HT1080 (cell line): ENCODE measurements around the gene WSCD1. TPM values are rescaled to one million over a fixed set of nuclear protein-coding genes. Genes with fewer than 3 reads are reported as not detected.

Source experiments
- DNase-seq: peaks from one replicate; pipeline ENCODE4 v3.0.0-alpha.2; 2015; ENCODE audit warnings: low read depth
- total RNA-seq: library from RNA; depleted of rRNA; stranded (reverse); fragments of >200 nt; shearing (Covaris generic); gene quantifications from 2 replicates; pipeline ENCODE4 v1.2.3, GENCODE V29; 2014

The WSCD1 gene
- total RNA-seq, 1 experiment from 2014 or later = 0.10 TPM

- no peak for DNase-seq
Measured at GRCh38 chr17:6084311-6085161, 14.4 kb downstream of the WSCD1 start.

DNA sequence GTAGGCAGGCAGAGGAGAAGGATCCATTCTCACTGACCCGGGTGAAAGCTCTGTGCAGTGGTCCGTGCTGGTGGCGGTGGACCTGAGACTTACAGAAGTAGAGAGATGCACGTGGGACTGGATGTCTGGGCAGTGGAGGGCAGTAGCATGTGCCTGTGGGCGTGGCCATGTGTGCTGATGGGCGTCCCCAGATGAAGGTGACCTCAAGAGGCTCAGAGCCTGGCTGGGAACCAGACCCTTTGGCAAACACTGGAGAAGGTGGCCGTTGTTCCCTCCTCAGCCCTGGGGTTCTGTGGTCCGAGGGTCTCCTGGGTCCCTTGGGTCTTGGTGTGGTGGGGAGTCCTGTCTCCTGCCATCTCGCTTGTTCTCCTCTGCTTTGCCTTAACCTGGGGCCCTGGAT, 15.6 kb downstream of the WSCD1 start:
- no peak for DNase-seq

DNA sequence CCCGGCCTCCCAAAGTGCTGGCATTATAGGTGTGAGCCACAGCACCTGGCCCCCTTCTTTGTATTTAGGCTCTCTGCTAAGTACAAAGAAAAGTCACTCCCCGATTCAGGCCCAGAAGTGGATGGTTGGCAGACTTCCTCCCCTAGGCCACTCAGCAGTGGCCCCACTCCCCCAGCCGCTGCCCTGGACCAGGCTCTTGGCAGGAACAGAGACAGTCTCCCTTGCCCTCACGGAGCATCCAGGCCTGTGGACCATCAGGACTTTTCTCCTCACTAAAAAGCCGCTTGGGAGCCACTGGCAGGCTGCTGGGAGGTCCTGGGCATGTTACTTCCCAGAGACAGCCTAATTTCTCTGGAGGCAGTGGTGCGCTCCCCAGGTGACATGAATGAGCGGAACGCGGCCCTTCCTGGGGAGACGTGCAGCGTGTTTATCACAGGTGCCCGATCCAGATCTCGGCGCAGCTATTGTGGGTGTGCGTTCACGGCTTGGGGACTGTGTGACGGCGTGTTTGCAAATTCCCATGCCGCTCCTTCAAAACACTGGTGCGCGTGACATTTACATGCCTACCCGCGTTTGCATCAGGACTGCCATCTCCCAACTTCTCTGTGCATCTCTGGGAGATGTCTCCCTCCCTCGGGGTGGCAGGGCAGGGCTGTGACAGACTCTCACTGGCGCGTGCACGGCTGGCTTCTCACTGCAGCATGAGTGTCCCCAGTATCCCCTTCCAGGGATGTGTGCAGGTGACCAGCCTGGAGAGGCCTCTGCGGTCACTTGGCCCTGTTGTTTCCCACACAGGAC, 16.6 kb downstream of the WSCD1 start:
- DNase-seq = no peak

DNA sequence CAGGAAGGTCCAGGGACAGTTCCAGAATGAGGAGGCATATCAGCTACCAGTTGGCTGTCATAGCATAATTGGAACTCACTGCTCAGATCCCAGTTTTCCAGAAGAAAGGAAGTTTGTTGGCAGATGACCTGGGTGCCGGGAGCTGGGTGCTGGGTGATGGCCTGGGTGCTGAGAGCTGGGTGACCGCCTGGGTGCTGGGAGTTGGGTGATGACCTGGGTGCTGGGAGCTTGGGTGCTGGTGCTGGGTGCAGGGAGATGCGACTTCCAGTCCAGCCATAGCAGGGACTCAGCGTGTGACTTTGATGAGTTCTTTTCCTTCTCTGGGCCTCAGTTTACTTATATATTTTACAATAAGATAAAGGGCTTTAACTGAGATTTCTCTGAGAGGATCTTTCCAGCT, 18.0 kb downstream of the WSCD1 start:
- DNase-seq = no peak

DNA sequence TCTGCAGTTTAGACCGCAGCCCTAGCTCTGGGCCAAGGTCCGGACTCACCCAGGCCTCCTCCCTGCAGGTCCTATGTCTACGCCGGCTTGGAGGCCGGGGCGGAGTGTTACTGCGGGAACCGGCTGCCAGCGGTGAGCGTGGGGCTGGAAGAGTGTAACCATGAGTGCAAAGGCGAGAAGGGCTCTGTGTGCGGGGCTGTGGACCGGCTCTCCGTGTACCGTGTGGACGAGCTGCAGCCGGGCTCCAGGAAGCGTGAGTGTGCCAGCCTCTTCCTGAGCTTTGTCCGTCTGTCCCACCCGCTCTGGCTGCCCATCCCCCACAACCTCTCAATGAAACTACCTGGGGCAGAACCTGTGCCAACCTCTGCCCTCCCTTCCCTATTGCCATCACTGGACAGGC, 20.1 kb downstream of the WSCD1 start:
- no peak for DNase-seq

GRCh38 chr17:6092182-6092902, 22.2 kb downstream of the WSCD1 start:
- DNase-seq = no peak

GRCh38 chr17:6092903-6093468, 22.8 kb downstream of the WSCD1 start:
- DNase-seq = no peak

DNA sequence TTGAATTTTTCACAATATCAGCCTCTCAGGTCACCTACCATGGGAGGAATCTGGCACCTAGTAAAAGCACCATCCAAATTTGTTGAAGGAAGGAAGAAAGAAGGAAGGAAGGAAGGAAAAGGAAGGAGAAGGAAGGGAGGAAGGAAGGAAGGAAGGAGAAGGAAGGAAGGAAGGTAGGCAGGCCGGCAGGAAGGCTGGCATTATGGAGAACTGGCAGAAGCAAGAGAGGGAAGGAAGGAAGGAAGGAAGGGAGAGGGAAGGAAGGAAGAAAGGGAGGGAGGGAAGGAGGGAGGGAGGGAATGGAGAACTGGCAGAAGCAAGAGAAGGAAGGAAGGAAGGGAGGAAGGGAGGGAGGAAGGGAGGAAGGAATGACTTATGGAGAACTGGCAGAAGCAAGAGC, 24.3 kb downstream of the WSCD1 start:
- DNase-seq = no peak

GRCh38 chr17:6094926-6095325, 24.7 kb downstream of the WSCD1 start:
- DNase-seq = no peak

GRCh38 chr17:6095501-6095900, 25.3 kb downstream of the WSCD1 start:
- DNase-seq = no peak

- no peak for DNase-seq
Measured at GRCh38 chr17:6096201-6097004, 26.2 kb downstream of the WSCD1 start.

GRCh38 chr17:6097005-6097279, 26.8 kb downstream of the WSCD1 start:
- DNase-seq = no peak

DNA sequence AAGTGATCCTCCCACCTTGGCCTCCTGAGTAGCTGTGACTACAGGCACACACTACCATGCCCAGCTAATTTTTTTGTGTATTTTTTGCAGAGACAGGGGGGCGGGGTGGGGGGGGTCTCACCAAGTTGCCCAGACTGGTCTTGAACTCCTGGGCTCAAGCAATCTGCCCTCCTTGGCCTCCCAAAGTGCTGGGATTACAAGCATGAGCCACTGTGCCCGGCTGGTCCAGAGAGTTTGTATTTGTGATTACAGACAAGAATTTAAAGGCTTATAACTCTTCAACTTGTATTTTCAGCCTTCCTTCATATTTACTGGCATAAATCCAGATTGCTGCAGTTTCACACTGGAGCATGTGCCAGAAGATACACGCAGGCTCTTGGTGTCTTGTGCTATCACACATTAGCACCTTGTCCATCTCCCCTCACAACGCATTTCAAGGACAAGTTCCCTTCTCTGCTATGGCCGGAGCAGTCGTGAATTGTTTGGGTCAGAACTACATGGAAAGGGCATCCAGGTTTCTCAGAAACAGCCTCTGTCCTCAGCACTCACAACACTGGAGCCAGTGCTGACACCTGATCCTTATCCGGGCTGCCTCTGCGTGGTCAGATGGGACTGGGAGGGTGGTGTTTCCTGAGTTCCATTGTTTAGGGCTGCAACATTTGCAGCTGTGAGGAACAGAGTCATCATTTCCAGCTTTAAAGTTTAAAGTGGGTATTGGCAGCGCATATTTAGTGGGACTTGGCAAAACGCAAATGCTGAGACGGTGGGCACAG, 28.1 kb downstream of the WSCD1 start:
- DNase-seq = no peak

- no peak for DNase-seq
Measured at GRCh38 chr17:6098823-6099180, 28.6 kb downstream of the WSCD1 start.

GRCh38 chr17:6099492-6099891, 29.3 kb downstream of the WSCD1 start:
- DNase-seq = no peak

- DNase-seq = no peak
Measured at GRCh38 chr17:6100146-6100545, 30.0 kb downstream of the WSCD1 start.

DNA sequence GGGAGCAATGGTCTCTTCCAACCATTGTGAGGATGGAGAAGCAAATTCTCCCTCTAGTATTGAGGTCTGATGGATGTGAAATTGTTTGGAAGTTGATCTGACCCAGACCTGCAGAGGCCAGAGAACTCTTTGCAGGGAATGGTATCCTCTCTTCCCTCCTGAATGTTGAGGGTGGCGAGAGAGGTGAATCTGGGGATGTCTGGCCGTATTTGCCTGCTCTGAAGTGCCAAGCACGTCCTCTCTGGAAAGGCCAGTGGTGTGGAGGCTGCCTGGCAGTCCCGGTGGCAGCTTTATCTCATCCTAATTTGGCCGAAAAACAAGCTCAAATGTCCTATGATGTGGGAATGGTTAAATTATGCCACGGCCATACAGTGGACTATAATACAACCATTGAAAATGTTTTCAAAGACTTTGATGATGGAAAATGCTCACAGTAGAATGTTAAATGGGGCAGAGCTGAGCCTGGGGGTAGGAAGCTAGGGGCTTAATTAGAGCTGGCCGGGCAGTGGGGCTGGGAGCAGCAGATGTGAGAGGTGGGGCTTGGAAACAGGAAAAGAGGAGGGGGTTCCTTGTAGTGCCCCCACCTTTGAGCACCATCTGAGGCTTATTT, 30.8 kb downstream of the WSCD1 start:
- DNase-seq = no peak

DNA sequence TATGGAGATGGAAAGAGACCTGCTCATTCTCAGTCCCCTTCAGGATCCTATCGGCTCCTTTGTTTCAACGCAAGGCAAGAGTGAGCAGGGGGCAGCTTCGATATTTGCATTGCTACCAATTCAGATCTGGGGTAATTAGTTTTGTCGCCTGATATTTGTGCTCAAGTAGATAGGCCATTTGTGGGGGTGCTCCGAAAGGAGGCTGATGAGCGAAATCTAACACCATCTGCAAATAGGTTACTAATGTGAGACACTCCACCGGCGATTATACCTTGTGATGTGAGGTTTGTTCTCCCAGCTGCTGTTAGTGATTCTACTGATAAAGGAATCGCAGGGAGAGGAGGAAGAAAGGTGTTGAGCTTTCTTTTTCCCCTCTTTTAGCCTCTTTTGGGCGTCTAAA, 31.5 kb downstream of the WSCD1 start:
- DNase-seq = no peak

GRCh38 chr17:6102615-6103014, 32.4 kb downstream of the WSCD1 start:
- DNase-seq = no peak
